Measurements from ENCODE around the gene KRT35.

DNA sequence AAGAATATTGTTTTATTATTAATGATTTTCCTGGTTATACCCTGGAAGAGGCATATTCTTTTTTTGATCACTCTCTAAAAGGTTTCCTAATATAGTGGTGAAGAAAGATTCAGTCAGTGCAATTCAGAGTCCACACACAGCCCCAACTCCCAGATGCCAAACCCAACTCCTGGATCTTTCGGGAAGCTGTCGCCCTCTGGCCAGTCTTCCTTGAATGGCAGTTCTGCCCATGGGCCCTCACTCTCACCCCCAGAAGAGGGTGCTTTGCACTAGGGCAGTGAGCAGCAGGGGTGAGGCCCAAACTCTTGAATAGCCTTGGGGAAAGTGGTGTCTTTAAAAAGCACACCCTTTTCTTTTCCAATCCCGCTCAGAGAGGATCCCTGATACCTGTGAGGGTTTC is 24.7 kb downstream of the KRT35 start:
- TF ChIP-seq, protein P1, sequence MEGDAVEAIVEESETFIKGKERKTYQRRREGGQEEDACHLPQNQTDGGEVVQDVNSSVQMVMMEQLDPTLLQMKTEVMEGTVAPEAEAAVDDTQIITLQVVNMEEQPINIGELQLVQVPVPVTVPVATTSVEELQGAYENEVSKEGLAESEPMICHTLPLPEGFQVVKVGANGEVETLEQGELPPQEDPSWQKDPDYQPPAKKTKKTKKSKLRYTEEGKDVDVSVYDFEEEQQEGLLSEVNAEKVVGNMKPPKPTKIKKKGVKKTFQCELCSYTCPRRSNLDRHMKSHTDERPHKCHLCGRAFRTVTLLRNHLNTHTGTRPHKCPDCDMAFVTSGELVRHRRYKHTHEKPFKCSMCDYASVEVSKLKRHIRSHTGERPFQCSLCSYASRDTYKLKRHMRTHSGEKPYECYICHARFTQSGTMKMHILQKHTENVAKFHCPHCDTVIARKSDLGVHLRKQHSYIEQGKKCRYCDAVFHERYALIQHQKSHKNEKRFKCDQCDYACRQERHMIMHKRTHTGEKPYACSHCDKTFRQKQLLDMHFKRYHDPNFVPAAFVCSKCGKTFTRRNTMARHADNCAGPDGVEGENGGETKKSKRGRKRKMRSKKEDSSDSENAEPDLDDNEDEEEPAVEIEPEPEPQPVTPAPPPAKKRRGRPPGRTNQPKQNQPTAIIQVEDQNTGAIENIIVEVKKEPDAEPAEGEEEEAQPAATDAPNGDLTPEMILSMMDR (IDR thresholded peaks at IDR 0.05; ENCODE audit: low read depth, low read length, poor library complexity, severe bottlenecking) = no peak
- no peak for TF ChIP-seq EZH2phosphoT487 (IDR thresholded peaks at IDR 0.05; ENCODE audit: borderline replicate concordance, low read length)

All from DOHH2 (cell line).